Mucosa of descending colon (tissue), 3 donors: Measurements from ENCODE around the gene EPB42. TPM values are rescaled to one million over a fixed set of nuclear protein-coding genes. Genes with fewer than 3 reads are reported as not detected.

Experiments
- ATAC-seq: fragments of 200-7000 bp; cut with Tn5 transposase; one replicate; pipeline ENCODE4 v1.9.1; 2020; ENCODE audit warnings: mild to moderate bottlenecking, moderate library complexity
- DNase-seq, 3 donors: peaks; one replicate each; pipeline ENCODE4 v3.0.0-alpha.2; 2020
- H3K36me3 ChIP-seq: fragments of 200-600 bp; one replicate; pipeline ENCODE4 v1.8.0; 2021; ENCODE audit warnings: low read depth, mild to moderate bottlenecking
- H3K4me1 ChIP-seq: fragments of 200-600 bp; one replicate; pipeline ENCODE4 v1.8.0; 2021; ENCODE audit warnings: low read depth, mild to moderate bottlenecking
- H3K4me3 ChIP-seq: fragments of 200-600 bp; one replicate; pipeline ENCODE4 v1.8.0; 2021; ENCODE audit warnings: mild to moderate bottlenecking
- H3K9me3 ChIP-seq: fragments of 200-600 bp; one replicate; pipeline ENCODE4 v1.8.0; 2021; ENCODE audit warnings: mild to moderate bottlenecking
- intact Hi-C, 2 donors: fragments of 100-400 bp; cut with DNase I in 1 of 2; cut with micrococcal nuclease in 1 of 2; formaldehyde crosslinking; loops; one replicate each; pipeline versions ENCODE4 v1.11.0 to v1.11.1; 2022; cut with DNase I, micrococcal nuclease
- total RNA-seq, 3 donors: library from RNA; stranded (reverse); fragmentation: NEBNext Ultra II Directional in 2 of 3; extraction: Animal tissue kit (Norgen Biotek cat#: 25700) in 2 of 3; gene quantifications; one replicate each; pipeline versions ENCODE4 v1.2.1 to v1.2.4, GENCODE V29; 2021 to 2023
- TF ChIP-seq, protein P1 (sequence below): fragments of 200-600 bp; IDR thresholded peaks from one replicate; pipeline ENCODE4 v1.8.0; 2022; ENCODE audit warnings: antibody characterized with exemption, mild to moderate bottlenecking
- donor health status: DM: no; HTN: no; CAD: no; lungs with moderate emphysema.
- donor health status: DM: no; HTN: no; CAD: no.
- donor health status: DM: no; HTN: yes; CAD: no.

EPB42 gene
- total RNA-seq, 3 donors from 2014 or later: not detected

DNA sequence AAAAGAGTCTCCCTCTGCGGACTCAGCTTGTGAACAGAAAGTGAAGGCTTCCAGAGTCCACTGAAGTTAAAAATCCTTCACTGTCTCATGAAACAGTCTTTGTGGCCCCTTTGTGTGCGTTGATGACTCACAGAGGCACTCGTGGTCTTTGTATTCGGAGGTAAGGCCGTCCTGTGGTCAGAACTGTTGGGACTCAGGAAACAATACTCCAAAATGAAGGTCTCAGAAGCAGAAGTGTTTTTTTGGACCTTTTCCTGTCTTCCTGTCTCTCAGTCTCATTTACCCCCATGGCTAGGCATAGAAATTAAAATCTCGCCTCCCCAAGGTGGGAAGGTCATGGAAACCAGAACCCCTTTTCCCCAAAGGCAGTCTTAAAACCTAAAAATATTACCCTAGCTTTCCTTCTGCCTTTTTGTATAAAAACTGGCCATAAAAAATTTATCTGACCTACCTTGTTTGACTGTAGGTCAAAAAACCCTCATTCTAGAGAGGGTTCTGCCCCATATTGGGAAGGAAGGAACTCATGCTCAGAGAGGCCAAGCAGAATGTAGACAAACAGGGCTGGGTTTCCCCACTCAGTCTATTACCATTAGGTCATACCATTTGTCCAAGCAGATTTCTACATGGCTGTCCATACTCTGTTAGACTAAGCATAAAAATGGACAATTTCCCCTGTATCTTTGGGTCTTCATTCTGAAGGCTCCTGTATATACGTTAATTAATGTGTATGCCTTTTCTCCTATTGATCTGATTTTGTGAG lies 19.1 kb upstream of the EPB42 start:
- no peaks in the 10 kb centered on the region for H3K36me3 ChIP-seq
- DNase-seq: no peak
- H3K4me3 ChIP-seq: no peak overlapping the region
- no peak for ATAC-seq
- no peaks in the 10 kb centered on the region for H3K9me3 ChIP-seq
- no peaks in the 10 kb centered on the region for H3K4me1 ChIP-seq
- TF ChIP-seq, protein P1, sequence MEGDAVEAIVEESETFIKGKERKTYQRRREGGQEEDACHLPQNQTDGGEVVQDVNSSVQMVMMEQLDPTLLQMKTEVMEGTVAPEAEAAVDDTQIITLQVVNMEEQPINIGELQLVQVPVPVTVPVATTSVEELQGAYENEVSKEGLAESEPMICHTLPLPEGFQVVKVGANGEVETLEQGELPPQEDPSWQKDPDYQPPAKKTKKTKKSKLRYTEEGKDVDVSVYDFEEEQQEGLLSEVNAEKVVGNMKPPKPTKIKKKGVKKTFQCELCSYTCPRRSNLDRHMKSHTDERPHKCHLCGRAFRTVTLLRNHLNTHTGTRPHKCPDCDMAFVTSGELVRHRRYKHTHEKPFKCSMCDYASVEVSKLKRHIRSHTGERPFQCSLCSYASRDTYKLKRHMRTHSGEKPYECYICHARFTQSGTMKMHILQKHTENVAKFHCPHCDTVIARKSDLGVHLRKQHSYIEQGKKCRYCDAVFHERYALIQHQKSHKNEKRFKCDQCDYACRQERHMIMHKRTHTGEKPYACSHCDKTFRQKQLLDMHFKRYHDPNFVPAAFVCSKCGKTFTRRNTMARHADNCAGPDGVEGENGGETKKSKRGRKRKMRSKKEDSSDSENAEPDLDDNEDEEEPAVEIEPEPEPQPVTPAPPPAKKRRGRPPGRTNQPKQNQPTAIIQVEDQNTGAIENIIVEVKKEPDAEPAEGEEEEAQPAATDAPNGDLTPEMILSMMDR: no peak
- intact Hi-C loops: no loop called here

DNA sequence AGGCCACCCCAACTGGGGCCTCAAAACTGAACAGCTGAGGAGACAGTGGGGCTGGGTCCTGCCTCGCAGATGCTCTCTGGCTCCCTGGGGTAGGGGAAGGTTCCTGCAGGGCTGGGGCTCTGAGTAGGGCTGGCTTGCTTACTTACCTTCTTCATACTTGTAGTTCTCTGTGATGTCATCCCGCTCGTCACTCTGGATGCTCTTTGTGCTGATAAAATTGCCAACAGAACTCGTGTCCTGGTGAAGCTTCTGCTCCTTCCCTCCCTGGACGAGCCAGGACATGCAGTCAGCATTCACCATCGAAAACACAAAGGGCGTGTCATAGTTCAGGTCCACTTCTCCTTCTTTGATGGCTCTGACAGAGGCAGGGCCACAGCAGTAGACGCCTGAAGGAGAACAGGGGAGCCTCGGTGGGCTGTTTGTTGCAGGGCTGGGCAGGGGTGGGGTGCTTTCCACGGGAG lies 17.9 kb upstream of the EPB42 start:
- intact Hi-C loops: no loop called here
- H3K4me1 ChIP-seq: no peaks in the 10 kb centered on the region
- H3K4me3 ChIP-seq: no peak overlapping the region
- no peaks in the 10 kb centered on the region for H3K9me3 ChIP-seq
- H3K36me3 ChIP-seq: no peaks in the 10 kb centered on the region
- TF ChIP-seq, protein P1: no peak
- DNase-seq: no peak
- ATAC-seq: no peak

DNA sequence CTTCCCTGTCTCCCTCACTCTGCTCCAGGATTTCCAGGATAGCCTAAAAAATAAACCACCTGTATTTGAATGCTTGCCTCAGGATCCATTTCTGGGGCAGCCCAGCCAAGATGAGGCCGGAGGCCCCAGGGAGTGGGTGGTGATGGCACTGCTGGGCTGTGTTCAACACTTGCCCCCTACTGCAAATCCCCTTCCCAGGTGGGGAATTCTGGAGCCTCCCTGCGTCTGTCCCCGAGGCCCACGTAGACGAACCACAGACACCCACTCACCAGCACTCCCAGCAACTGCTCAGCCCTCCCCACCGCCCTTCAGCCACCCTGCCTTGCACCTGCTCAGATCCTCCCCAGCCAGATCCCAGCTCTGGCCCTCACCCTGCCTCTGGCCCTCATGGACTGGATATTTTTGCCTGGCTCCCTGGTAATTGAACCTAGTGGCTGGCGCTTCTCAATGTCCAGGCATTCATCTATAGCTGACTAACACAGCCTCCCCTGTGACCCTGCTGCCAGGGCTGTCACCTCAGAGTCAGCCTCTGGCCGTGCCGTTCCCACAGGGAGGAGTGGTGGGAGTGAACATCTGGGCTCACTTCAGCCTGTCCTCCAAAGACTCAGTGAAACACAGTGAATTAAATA lies 17.1 kb upstream of the EPB42 start:
- TF ChIP-seq, protein P1: no peak
- intact Hi-C loops: no loop called here
- Histone ChIP-seq H3K36me3 (no peaks in the 10 kb centered on the region), H3K4me3 (no peak overlapping the region), H3K9me3 (no peaks in the 10 kb centered on the region), H3K4me1 (no peaks in the 10 kb centered on the region)
- ATAC-seq (no peak), DNase-seq (no peak)

DNA sequence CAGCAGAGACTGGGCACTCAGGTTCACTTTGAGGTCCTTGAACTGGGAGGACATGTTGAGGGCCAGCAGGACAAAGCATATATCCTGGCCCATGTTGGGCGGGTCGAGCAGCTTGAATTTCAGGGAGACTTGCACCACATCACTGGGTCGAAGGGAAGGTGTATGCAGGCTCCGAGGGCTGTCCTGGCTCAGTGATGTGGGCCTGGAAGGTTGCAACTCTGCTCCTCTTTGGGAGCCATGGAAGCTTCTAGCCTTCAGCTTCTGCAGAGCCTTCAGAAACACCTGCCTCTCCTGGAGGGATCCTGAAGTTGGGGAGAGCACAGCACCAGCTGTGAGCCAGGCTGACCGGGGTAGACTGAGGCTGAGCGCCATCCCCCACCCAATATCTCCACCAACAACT lies 14.7 kb upstream of the EPB42 start:
- TF ChIP-seq, protein P1: no peak
- intact Hi-C loops: no loop called here
- H3K4me1 ChIP-seq: no peaks in the 10 kb centered on the region
- no peaks in the 10 kb centered on the region for H3K9me3 ChIP-seq
- H3K4me3 ChIP-seq: no peak overlapping the region
- no peaks in the 10 kb centered on the region for H3K36me3 ChIP-seq
- DNase-seq (no peak), ATAC-seq (no peak)

DNA sequence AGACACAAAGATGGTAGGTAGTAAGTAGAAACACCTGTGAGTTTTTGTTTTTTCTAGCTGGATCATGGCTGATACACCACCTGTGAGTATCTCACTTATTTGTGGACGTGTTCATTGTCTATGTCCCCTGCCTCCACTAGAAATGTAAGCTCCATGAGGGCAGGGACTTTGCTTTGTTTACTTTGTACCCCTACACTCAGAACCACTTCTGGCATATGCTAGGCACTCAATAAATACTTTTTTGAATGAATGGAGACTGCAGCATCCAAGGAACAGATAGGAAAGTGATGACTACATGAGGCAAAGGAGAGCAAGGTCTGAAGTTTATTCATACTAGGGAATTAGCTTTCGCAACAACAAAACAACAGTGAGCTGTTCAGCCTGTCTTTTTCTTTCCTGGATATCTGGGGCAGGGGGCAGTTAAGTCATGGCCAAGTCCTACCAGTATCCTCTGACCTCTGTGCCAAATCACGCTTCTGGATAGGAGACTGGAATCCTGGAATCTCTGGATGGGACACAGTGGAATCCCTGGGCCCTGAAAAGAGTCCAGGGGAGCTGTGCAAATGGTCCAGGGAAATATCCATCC lies 11.6 kb upstream of the EPB42 start:
- Histone ChIP-seq H3K4me3 (no peak overlapping the region), H3K4me1 (no peaks in the 10 kb centered on the region), H3K36me3 (no peaks in the 10 kb centered on the region), H3K9me3 (no peaks in the 10 kb centered on the region)
- DNase-seq: no peak
- no peak for ATAC-seq
- TF ChIP-seq, protein P1: no peak
- intact Hi-C loops: no loop called here
